ENCODE data around the gene IL36A. TPM values are rescaled to one million over a fixed set of nuclear protein-coding genes. Genes with fewer than 3 reads are reported as not detected.

IL36A gene
- polyA plus RNA-seq, 1 of the 3 experiments (the other 2 are of a cell fraction): not detected

DNA sequence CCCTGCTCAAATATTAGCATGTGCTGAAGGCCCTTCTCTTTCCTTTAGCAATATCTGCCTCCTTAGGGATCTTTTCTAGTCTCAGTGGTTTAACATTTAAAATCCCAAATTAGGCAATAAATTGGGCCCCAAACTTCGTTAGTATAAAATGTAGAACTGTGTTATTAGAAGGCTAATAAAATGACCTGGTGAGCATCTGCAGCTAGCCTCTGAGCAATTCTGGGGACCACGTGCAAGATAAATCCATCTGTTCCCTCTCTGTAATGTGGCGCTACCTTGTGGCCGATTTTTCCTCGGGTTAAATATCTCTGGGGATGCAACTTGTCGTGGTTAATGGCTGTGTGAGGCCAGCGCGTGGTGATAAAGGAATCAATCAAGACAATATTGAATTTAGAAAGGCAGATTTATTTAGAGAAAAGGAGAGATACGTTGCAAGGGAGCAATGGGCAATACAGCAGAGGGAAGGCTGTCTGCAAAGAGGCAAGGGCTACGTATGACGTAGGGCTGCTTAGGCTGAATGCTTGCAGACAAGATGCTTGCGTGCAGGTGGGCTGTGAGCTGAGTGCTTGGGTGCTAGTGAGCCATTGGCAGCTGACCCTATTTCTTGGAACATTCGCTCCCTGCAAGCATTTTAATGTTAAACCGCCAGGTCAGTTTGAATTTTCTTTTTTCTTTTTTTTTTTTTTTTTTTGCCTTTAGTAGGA, 46.0 kb upstream of the IL36A start:
- H3K4me3 ChIP-seq (ENCODE audit: low read depth in 2 of 2, low read length in 1 of 2): no peak overlapping the region
- 22% methylated on average over 13 of the region's 14 CpGs for WGBS (ENCODE audit: low lambda C conversion rate)
- no peak overlapping the region for H2AFZ ChIP-seq (ENCODE audit: low read depth)
- H4K20me1 ChIP-seq (ENCODE audit: insufficient read depth): no peaks in the 10 kb centered on the region
- no peaks in the 10 kb centered on the region for H3K9me2 ChIP-seq
- POLR2A ChIA-PET: no interaction called here
- no peaks in the 10 kb centered on the region for H3K9me3 ChIP-seq
- no peaks in the 10 kb centered on the region for H3K79me2 ChIP-seq (ENCODE audit: insufficient read depth)
- no peak overlapping the region for H3K4me2 ChIP-seq
- H3K9ac ChIP-seq: no peak overlapping the region
- H3F3A ChIP-seq (replicated peaks; ENCODE audit: insufficient read depth): no peaks in the 10 kb centered on the region
- CTCF ChIA-PET: interaction anchor here (0.5 to 5.3 kb wide), 31 partner anchors 9 to 359 kb away, joined by 3 to 46 read pairs (median 4); partner anchors contain the start of gene IL36G
- H3K36me3 ChIP-seq (replicated peaks in 1 of 2; ENCODE audit: control insufficient read depth in 1 of 2, insufficient read depth in 2 of 2, low read length in 1 of 2): no peaks in the 10 kb centered on the region
- DNase-seq: peak; percentile 8
- no peaks in the 10 kb centered on the region; a peak in 1 of 4 replicates for H3K4me1 ChIP-seq (ENCODE audit: control insufficient read depth in 1 of 2, insufficient read depth in 2 of 2, low read depth in 1 of 2, low read length in 1 of 2)
- H3K27me3 ChIP-seq (ENCODE audit: insufficient read depth): peaks cover 46% of the 10 kb centered on the region; the same call in 1 of the 2 replicates
- TF ChIP-seq, protein P1, sequence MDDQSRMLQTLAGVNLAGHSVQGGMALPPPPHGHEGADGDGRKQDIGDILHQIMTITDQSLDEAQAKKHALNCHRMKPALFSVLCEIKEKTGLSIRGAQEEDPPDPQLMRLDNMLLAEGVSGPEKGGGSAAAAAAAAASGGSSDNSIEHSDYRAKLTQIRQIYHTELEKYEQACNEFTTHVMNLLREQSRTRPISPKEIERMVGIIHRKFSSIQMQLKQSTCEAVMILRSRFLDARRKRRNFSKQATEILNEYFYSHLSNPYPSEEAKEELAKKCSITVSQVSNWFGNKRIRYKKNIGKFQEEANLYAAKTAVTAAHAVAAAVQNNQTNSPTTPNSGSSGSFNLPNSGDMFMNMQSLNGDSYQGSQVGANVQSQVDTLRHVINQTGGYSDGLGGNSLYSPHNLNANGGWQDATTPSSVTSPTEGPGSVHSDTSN (IDR thresholded peaks at IDR 0.05): no peak
- no peak for TF ChIP-seq SMC3 (IDR thresholded peaks at IDR 0.05; ENCODE audit: low read depth, low read length)
- TF ChIP-seq, protein P2, sequence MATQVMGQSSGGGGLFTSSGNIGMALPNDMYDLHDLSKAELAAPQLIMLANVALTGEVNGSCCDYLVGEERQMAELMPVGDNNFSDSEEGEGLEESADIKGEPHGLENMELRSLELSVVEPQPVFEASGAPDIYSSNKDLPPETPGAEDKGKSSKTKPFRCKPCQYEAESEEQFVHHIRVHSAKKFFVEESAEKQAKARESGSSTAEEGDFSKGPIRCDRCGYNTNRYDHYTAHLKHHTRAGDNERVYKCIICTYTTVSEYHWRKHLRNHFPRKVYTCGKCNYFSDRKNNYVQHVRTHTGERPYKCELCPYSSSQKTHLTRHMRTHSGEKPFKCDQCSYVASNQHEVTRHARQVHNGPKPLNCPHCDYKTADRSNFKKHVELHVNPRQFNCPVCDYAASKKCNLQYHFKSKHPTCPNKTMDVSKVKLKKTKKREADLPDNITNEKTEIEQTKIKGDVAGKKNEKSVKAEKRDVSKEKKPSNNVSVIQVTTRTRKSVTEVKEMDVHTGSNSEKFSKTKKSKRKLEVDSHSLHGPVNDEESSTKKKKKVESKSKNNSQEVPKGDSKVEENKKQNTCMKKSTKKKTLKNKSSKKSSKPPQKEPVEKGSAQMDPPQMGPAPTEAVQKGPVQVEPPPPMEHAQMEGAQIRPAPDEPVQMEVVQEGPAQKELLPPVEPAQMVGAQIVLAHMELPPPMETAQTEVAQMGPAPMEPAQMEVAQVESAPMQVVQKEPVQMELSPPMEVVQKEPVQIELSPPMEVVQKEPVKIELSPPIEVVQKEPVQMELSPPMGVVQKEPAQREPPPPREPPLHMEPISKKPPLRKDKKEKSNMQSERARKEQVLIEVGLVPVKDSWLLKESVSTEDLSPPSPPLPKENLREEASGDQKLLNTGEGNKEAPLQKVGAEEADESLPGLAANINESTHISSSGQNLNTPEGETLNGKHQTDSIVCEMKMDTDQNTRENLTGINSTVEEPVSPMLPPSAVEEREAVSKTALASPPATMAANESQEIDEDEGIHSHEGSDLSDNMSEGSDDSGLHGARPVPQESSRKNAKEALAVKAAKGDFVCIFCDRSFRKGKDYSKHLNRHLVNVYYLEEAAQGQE (IDR thresholded peaks at IDR 0.05; ENCODE audit: low read depth, low read length): no peak
- TF ChIP-seq, protein P3, sequence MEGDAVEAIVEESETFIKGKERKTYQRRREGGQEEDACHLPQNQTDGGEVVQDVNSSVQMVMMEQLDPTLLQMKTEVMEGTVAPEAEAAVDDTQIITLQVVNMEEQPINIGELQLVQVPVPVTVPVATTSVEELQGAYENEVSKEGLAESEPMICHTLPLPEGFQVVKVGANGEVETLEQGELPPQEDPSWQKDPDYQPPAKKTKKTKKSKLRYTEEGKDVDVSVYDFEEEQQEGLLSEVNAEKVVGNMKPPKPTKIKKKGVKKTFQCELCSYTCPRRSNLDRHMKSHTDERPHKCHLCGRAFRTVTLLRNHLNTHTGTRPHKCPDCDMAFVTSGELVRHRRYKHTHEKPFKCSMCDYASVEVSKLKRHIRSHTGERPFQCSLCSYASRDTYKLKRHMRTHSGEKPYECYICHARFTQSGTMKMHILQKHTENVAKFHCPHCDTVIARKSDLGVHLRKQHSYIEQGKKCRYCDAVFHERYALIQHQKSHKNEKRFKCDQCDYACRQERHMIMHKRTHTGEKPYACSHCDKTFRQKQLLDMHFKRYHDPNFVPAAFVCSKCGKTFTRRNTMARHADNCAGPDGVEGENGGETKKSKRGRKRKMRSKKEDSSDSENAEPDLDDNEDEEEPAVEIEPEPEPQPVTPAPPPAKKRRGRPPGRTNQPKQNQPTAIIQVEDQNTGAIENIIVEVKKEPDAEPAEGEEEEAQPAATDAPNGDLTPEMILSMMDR (IDR thresholded peaks at IDR 0.05): peak; percentile 24; the same call in 1 of the 2 replicates
- TF ChIP-seq EP300 (IDR thresholded peaks at IDR 0.05; ENCODE audit: borderline replicate concordance in 1 of 2, low read depth in 1 of 2, low read length in 1 of 2): no peak
- TF ChIP-seq MEF2A (IDR thresholded peaks at IDR 0.05; ENCODE audit: borderline replicate concordance, low read depth): no peak
- TF ChIP-seq, protein P4, sequence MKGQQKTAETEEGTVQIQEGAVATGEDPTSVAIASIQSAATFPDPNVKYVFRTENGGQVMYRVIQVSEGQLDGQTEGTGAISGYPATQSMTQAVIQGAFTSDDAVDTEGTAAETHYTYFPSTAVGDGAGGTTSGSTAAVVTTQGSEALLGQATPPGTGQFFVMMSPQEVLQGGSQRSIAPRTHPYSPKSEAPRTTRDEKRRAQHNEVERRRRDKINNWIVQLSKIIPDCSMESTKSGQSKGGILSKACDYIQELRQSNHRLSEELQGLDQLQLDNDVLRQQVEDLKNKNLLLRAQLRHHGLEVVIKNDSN (IDR thresholded peaks at IDR 0.05; ENCODE audit: borderline replicate concordance, low read depth): no peak
- TF ChIP-seq FOSL2 (IDR thresholded peaks at IDR 0.05; ENCODE audit: borderline replicate concordance, low read depth): no peak
- TF ChIP-seq, protein P5, sequence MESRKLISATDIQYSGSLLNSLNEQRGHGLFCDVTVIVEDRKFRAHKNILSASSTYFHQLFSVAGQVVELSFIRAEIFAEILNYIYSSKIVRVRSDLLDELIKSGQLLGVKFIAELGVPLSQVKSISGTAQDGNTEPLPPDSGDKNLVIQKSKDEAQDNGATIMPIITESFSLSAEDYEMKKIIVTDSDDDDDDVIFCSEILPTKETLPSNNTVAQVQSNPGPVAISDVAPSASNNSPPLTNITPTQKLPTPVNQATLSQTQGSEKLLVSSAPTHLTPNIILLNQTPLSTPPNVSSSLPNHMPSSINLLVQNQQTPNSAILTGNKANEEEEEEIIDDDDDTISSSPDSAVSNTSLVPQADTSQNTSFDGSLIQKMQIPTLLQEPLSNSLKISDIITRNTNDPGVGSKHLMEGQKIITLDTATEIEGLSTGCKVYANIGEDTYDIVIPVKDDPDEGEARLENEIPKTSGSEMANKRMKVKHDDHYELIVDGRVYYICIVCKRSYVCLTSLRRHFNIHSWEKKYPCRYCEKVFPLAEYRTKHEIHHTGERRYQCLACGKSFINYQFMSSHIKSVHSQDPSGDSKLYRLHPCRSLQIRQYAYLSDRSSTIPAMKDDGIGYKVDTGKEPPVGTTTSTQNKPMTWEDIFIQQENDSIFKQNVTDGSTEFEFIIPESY (IDR thresholded peaks at IDR 0.05; ENCODE audit: borderline replicate concordance, low read depth): no peak
- H3K27ac ChIP-seq (ENCODE audit: low read depth in 2 of 2, low read length in 1 of 2): no peak overlapping the region
